ENCODE data around the gene SERPINA9.

SERPINA9 gene

DNA sequence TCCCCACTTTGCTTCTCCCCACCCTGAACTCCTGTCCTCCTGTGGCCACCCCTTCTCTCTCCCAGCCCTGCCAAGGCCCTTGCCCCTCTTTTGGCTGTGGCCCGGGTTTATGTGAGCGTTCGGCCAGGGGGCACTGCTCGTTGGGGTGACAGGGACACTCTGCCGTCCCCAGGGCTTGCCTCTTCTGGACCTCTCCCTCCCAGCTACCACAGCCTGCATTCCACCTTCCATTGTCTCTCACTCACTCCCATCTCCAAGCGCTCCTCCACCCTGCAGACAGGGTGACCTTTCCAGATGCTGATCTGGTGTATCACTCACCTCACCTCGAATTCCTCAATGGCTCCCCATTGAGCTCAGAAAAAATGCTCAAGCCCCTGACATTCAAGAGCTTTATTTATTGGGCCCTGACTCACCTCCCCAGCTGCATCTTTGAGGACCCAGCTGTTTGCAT is 1.4 kb downstream of the SERPINA9 start:
- no peak overlapping the region for H3K27ac ChIP-seq (ENCODE audit: extremely low read depth, low read depth, low read length)
- ChIA-PET CTCF (interaction anchor here (0.7 to 4.6 kb wide), 2 partner anchors 11 to 14 kb away, joined by 3 to 29 read pairs; no protein-coding TSS in a partner anchor), POLR2A (no interaction called here)
- H3K9me3 ChIP-seq (ENCODE audit: control insufficient read depth, insufficient read depth, low read depth, low read length) = no peaks in the 10 kb centered on the region
- no peaks in the 10 kb centered on the region for H3K36me3 ChIP-seq (ENCODE audit: control insufficient read depth in 2 of 2, insufficient read depth in 1 of 2, low read length in 2 of 2)
- no peak for TF ChIP-seq ZNF404 (tag by site-specific recombination; IDR thresholded peaks at IDR 0.05)
- no peak for TF ChIP-seq ZNF114 (tag by site-specific recombination; IDR thresholded peaks at IDR 0.05)
- TF ChIP-seq ZNF394 (tag by site-specific recombination; IDR thresholded peaks at IDR 0.05; ENCODE audit: borderline replicate concordance) = no peak
- TF ChIP-seq, protein P1, sequence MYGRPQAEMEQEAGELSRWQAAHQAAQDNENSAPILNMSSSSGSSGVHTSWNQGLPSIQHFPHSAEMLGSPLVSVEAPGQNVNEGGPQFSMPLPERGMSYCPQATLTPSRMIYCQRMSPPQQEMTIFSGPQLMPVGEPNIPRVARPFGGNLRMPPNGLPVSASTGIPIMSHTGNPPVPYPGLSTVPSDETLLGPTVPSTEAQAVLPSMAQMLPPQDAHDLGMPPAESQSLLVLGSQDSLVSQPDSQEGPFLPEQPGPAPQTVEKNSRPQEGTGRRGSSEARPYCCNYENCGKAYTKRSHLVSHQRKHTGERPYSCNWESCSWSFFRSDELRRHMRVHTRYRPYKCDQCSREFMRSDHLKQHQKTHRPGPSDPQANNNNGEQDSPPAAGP (tag by site-specific recombination; IDR thresholded peaks at IDR 0.05) = no peak
- no peaks in the 10 kb centered on the region for H3K4me1 ChIP-seq (ENCODE audit: control insufficient read depth, insufficient read depth, low read length)
- H3K4me3 ChIP-seq (ENCODE audit: low read depth, low read length) = no peak overlapping the region

DNA sequence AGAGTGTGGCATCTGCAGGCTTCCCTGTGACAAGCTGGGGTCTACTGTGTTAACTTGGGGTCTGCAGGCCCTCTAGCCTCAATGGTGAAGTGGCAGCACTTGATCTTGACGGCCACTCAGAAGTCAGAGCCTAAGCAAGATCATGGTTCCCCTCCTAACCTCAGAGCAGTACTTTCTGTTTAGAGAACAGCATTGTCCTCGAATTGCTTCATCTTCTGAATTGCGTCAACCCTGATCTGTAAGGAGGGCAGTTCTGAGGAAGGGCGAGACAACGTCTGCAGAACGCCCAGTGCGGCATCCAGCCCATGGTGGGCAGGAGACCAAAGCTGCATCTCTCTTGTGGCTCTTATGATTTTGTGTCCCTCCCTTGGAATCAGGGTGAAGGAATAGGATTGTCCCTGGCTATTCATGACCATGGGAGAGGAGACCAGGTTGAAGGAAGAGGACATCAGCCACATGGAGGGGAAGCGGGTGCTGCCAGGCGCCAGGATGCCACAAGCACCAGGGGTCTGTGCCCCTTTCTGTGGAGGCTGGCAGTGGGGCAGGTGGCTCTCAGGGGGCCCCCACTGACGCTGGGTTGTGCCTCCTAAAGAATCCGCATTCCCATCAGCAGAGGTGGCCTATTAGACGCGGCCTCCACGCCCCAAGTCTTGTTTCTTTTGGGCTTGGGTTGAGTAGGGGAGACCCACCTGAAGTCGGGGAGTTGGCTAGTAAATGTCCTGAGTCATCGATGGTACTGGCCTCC is 2.2 kb downstream of the SERPINA9 start:
- CTCF ChIA-PET = no interaction called here
- no peaks in the 10 kb centered on the region for H3K9me3 ChIP-seq (ENCODE audit: control insufficient read depth, insufficient read depth, low read depth, low read length)
- no peaks in the 10 kb centered on the region for H3K36me3 ChIP-seq (ENCODE audit: control insufficient read depth in 2 of 2, insufficient read depth in 1 of 2, low read length in 2 of 2)
- no peak overlapping the region for H3K27ac ChIP-seq (ENCODE audit: extremely low read depth, low read depth, low read length)
- TF ChIP-seq ZNF157 (tag by site-specific recombination; IDR thresholded peaks at IDR 0.05) (no peak), ZNF2 (tag by site-specific recombination; IDR thresholded peaks at IDR 0.05) (no peak), KLF7 (tag by site-specific recombination; IDR thresholded peaks at IDR 0.05; ENCODE audit: borderline replicate concordance) (no peak)
- H3K4me3 ChIP-seq (ENCODE audit: low read depth, low read length) = no peak overlapping the region
- no peaks in the 10 kb centered on the region for H3K4me1 ChIP-seq (ENCODE audit: control insufficient read depth, insufficient read depth, low read length)
- POLR2A ChIA-PET = no interaction called here

DNA sequence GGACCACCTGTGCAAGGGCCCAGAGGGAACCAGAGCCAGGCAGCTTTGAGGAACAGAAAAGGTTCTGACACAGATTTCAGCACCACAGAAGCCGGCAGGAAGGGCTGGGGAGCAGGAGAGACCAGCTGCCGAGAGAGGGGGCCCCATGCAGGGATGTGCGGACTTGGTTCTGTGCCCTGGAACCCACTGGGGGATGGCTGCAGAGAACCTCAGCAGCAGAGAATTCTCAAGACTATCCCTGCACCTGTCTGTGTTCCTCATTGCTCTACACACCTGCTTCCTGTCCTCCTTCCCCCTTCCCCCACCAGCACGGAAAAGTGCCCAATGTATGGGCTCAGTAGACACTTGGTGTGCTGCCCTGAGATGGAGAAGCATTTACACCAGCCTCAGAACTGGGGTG is 3.2 kb downstream of the SERPINA9 start:
- Histone ChIP-seq H3K4me3 (ENCODE audit: low read depth, low read length) (no peak overlapping the region), H3K4me1 (ENCODE audit: control insufficient read depth, insufficient read depth, low read length) (no peaks in the 10 kb centered on the region), H3K36me3 (ENCODE audit: control insufficient read depth in 2 of 2, insufficient read depth in 1 of 2, low read length in 2 of 2) (no peaks in the 10 kb centered on the region), H3K9me3 (ENCODE audit: control insufficient read depth, insufficient read depth, low read depth, low read length) (no peaks in the 10 kb centered on the region), H3K27ac (ENCODE audit: extremely low read depth, low read depth, low read length) (no peak overlapping the region)
- no peak for TF ChIP-seq ZSCAN30 (tag by site-specific recombination; IDR thresholded peaks at IDR 0.05)
- CTCF ChIA-PET = no interaction called here
- POLR2A ChIA-PET = no interaction called here

DNA sequence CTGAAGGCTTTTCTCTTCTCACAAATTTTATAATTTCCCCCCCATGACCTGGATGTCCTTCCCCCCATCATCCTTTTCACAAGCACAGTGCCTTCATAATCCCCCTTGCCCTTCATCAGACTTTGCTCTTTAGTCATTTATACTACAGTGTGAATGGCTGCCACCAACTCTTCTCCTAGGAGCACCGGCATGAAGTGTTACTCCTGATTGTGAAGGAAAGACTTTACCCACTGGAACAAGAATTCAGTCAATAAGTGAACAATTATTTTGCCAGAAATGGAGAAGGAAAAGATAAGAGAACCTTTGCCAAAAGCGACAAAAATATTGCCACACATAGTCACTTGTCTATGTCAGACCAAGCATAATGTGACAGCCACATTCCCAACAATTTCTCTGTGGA is 5.0 kb downstream of the SERPINA9 start:
- POLR2A ChIA-PET = no interaction called here
- Histone ChIP-seq H3K36me3 (ENCODE audit: control insufficient read depth in 2 of 2, insufficient read depth in 1 of 2, low read length in 2 of 2) (no peaks in the 10 kb centered on the region), H3K9me3 (ENCODE audit: control insufficient read depth, insufficient read depth, low read depth, low read length) (no peaks in the 10 kb centered on the region), H3K4me3 (ENCODE audit: low read depth, low read length) (no peak overlapping the region), H3K27ac (ENCODE audit: extremely low read depth, low read depth, low read length) (no peak overlapping the region), H3K4me1 (ENCODE audit: control insufficient read depth, insufficient read depth, low read length) (no peaks in the 10 kb centered on the region)
- CTCF ChIA-PET = interaction anchor here (1.0 kb wide), 1 partner anchor 15 kb away, joined by 4 read pairs; no protein-coding TSS in a partner anchor
- TF ChIP-seq ZNF266 (tag by site-specific recombination; IDR thresholded peaks at IDR 0.05; ENCODE audit: low read depth) (no peak), KLF8 (tag by site-specific recombination; IDR thresholded peaks at IDR 0.05) (no peak)
- TF ChIP-seq, protein P2, sequence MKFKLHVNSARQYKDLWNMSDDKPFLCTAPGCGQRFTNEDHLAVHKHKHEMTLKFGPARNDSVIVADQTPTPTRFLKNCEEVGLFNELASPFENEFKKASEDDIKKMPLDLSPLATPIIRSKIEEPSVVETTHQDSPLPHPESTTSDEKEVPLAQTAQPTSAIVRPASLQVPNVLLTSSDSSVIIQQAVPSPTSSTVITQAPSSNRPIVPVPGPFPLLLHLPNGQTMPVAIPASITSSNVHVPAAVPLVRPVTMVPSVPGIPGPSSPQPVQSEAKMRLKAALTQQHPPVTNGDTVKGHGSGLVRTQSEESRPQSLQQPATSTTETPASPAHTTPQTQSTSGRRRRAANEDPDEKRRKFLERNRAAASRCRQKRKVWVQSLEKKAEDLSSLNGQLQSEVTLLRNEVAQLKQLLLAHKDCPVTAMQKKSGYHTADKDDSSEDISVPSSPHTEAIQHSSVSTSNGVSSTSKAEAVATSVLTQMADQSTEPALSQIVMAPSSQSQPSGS (tag by site-specific recombination; IDR thresholded peaks at IDR 0.05; ENCODE audit: low read depth) = no peak

DNA sequence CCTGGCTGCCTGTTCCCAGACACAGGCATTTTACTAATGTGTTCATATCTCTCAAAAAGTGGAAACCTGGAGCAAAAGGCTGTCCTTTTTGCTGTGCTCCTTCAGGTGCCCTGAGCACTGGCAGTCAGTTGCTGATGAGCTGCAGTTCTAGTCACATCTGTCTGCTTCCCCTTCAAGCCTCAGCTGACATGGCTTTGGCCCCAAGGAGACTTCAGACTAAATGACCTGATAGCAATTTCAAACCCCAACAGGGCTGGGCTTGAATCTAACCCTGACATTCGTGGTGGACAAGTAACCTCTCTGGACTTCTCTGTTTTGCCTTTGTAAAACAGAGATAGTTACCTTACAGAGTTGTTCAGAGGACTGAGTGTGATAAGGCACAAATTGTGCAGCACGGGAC is 5.7 kb downstream of the SERPINA9 start:
- POLR2A ChIA-PET = no interaction called here
- no peaks in the 10 kb centered on the region for H3K4me1 ChIP-seq (ENCODE audit: control insufficient read depth, insufficient read depth, low read length)
- no peaks in the 10 kb centered on the region for H3K36me3 ChIP-seq (ENCODE audit: control insufficient read depth in 2 of 2, insufficient read depth in 1 of 2, low read length in 2 of 2)
- CTCF ChIA-PET = interaction anchor here (0.5 to 1.0 kb wide), 2 partner anchors 16 to 87 kb away, joined by 3 to 4 read pairs; no protein-coding TSS in a partner anchor
- H3K4me3 ChIP-seq (ENCODE audit: low read depth, low read length) = no peak overlapping the region
- H3K27ac ChIP-seq (ENCODE audit: extremely low read depth, low read depth, low read length) = no peak overlapping the region
- no peaks in the 10 kb centered on the region for H3K9me3 ChIP-seq (ENCODE audit: control insufficient read depth, insufficient read depth, low read depth, low read length)
- no peak for TF ChIP-seq ZNF561 (tag by site-specific recombination; IDR thresholded peaks at IDR 0.05; ENCODE audit: borderline replicate concordance)
- TF ChIP-seq YY1 (tag by site-specific recombination; IDR thresholded peaks at IDR 0.05) = no peak
- no peak for TF ChIP-seq ZNF174 (tag by site-specific recombination; IDR thresholded peaks at IDR 0.05)
- TF ChIP-seq, protein P3, sequence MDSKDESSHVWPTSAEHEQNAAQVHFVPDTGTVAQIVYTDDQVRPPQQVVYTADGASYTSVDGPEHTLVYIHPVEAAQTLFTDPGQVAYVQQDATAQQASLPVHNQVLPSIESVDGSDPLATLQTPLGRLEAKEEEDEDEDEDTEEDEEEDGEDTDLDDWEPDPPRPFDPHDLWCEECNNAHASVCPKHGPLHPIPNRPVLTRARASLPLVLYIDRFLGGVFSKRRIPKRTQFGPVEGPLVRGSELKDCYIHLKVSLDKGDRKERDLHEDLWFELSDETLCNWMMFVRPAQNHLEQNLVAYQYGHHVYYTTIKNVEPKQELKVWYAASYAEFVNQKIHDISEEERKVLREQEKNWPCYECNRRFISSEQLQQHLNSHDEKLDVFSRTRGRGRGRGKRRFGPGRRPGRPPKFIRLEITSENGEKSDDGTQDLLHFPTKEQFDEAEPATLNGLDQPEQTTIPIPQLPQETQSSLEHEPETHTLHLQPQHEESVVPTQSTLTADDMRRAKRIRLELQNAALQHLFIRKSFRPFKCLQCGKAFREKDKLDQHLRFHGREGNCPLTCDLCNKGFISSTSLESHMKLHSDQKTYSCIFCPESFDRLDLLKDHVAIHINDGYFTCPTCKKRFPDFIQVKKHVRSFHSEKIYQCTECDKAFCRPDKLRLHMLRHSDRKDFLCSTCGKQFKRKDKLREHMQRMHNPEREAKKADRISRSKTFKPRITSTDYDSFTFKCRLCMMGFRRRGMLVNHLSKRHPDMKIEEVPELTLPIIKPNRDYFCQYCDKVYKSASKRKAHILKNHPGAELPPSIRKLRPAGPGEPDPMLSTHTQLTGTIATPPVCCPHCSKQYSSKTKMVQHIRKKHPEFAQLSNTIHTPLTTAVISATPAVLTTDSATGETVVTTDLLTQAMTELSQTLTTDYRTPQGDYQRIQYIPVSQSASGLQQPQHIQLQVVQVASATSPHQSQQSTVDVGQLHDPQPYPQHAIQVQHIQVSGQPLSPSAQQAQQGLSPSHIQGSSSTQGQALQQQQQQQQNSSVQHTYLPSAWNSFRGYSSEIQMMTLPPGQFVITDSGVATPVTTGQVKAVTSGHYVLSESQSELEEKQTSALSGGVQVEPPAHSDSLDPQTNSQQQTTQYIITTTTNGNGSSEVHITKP (tag by site-specific recombination; IDR thresholded peaks at IDR 0.05) = no peak
- TF ChIP-seq ZNF670 (tag by site-specific recombination; IDR thresholded peaks at IDR 0.05; ENCODE audit: low read depth) = no peak
- no peak for TF ChIP-seq HOXD13 (CRISPR knock-in tag; IDR thresholded peaks at IDR 0.05; ENCODE audit: borderline replicate concordance)
- no peak for TF ChIP-seq ZNF223 (tag by site-specific recombination; IDR thresholded peaks at IDR 0.05)
